HL-60/S4 (cell line): Measurements from ENCODE around the gene TBCD.

Experiments
- in situ Hi-C: fragments of 300-500 bp; cut with MboI; formaldehyde crosslinking; loops from 2 replicates; pipeline ENCODE4 v1.14.3; 2022; ENCODE audit warnings: low sequenced_read_pairs

TBCD gene

DNA sequence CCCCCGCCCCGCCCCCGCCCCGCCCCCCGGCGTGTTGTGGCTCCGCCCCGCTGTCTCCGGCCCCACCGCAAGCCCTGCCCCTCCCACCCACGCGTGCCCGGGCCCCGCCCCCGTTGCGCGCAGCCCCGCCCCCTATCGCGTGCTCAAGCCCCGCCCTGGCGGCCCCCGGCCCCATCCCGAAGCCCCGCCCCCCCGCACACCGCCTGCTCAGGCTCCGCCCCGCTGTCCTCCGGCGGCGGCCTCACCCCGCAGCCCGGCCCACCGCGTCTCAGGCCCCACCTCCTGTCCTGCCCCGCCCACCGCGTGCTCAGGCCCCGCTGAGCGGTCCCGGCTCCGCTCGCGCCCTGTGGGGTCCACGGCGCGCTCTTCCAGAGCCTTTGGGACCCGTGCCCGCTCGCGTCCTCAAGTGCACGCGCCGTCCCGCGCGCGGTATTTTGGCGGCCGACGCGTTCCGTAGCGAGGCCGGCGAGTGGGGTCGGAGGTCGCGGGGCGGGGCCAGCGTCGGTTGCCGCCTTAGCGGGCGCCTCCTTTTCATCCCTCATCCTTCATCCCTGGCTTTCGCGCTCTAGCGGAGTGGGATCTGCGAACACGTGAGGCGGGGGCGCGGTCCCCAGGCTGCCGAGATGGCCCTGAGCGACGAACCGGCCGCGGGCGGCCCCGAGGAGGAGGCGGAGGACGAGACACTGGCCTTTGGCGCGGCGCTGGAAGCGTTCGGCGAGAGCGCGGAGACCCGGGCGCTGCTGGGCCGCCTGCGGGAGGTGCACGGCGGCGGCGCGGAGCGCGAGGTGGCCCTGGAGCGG lies at the start of gene TBCD:
TBCD (plus strand) TSS at position 495 of the 800 bp plus-strand sequence; CDS start at position 624, 129 bp downstream.
- in situ Hi-C loops = no loop called here

DNA sequence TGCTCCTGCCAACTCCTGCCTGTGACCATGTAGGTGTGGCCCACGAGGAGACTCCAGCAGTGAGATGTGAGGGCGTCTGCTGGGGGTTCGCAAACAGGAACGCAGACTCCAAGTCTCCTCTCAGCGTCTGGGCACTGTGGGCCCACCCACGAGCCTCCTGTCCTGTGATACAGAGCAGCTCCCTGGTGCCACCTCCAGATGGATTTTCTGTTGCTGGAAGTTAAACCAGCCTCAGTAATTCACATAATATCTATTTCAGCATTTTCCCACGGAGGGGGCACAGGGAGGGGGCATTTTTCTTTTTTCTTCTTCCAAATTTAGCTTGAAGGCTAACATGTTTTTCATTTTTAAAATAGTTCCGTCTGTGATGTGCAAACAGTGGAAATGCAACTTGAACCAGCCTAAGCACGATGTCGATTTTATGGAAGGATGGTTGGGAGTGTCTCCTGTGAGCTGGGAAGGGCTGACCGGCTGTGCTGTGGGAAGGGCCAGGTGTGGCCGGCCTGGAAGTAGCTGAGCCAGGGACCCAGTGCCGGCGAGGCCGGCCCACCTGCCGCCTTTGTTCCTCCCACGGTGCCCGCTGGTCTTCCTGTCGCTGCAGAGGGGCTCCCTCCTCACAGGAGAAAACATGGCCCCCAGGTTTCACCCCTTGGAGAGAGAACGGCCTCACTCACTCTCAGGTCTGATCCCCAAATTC lies 49.5 kb upstream of the TBCD start:
- in situ Hi-C loops = no loop called here

DNA sequence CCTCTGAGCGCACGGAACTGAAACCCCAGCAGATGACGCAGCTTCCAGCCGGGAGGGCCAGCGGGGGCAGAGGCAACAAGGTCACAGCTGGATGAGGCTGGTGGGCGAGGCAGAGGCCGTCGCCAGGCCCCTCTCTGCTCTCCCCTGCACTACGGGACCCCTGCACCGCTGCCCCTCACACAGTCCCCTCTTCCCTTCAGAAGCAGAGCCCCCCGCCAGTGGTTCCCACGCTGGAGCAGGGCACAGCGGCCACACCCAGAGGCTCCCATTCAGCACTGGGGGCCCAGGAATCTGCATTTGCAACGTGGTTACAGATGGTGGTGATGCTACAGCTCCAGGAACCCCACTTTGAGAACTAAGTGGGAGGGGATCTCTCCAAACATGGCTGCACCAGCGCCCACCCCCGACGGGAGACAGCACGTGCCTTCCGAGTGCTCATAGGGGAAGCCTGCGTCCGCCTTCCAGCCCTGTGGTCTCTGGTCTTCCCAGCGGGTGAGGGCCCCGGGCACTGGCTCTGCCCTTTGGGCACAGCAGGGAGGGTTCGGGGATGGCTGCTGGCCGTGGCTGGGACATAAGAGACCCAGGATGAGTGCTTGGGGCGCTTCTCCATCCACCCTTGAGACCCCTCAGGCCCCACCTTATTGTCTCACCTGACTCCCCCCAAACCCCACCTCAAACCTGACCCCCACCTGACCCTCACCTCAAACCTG lies 48.7 kb upstream of the TBCD start:
- in situ Hi-C loops = no loop called here

DNA sequence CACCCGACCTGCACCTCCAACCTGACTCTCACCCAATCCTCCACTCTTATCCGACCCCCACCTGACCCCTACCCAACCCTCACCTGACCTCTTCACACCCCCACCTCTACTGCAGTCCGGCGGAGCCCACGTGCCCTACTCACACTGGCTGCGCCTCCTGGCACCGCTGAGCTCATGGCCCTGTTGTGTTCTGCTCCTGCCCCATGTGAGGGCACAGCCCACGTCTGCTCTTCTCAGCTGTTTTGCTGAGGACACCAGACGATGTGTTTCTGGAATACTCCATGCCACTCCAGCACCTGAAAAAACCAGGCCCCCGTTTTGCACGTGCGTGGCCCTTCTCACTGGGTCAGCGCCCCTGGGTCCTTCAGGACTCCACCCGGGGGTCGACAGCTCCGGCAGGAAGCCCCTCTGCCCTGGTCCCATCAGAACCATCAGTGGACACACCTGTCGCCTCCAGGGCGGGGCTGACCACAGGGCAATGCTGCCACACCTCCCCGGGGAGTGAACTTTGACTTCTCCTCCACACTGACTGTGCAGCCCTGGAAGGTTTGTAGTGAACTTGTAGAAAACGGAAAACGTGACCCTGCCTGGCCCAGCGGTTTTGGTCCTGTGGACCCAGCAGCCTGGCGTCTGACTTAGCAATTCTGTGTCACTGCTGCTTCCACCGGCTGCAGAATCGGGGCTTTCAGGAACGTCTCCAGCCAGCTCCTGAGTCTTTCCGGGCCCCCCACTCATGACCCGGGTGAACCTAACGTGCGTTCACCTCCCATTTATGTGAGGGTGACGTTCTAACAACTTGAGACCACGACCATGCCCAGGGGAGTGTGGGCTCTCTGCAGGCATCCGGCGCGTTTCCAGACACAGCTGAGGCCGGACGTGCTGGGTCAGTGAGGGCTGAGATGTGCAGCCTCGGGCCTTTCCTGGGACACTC lies 47.7 kb upstream of the TBCD start:
- in situ Hi-C loops = no loop called here

DNA sequence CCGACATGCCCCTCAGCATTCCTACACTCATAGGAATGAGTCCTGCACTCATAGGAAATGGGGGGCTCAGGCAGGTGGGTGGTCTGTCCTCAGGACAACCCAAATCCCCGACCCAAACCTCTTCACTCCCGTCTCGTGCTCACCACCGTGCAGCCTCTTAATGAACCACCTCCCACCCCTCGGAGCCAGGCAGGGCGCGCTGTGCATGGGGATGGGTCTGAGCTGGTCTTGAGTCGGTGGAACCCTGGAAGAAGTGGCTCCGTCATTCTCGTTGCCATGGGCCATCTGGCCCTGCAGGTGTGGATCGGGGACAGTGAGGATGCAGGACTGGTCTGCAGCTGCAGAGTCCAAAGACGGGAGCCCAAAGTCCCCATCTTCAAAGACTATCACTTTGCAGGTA lies 47.0 kb upstream of the TBCD start:
- in situ Hi-C loops = no loop called here

DNA sequence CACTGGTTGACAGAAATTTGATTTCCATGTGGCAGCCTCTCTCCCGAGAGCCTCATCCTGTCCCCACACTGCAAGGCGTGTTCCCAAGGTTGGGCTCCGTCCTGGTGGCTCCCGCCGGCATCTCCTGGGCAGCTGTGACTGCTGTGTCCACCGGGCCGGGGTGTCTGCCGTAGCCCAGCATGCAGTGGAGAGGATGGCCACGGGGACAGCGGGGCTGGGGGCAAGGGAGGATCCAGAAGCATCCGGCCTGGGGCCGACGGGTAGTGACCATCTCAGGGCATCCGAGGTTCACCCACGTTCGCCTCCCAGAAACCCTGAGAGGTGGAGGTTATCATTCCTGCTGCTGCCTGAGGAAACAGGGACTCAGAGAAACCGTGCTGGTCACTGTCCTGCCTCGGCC lies 46.1 kb upstream of the TBCD start:
- in situ Hi-C loops = no loop called here

DNA sequence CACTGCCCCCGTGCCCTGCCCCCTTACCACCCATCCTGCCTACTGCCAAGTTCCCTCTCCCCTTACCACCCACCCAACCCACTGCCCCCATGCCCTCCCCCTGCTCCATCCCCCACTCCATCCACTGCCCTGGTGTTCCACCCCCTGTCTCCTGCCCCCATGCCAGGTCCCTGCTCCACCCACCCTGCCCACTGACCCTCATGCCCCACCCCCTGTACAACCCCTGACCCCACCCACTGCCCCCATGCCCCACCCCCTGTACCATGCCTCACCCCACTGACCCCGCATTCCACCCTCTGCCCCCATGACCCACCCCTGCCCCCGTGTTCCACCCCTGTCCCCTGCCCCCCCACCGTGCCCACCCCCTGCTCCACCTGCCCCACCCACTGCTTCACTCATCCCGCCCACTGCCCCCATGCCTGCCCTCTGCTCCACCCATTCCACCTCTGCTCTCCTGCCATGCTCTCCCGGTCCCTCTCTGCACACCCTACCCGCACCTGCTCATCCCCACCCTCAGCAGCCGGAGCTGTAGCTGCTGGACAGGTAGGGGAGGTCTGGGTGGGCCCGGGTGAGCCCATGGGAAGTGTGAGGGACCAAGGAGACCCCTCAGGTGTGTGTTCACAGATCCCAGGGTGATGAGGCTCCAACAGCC lies 42.7 kb upstream of the TBCD start:
- in situ Hi-C loops = no loop called here

DNA sequence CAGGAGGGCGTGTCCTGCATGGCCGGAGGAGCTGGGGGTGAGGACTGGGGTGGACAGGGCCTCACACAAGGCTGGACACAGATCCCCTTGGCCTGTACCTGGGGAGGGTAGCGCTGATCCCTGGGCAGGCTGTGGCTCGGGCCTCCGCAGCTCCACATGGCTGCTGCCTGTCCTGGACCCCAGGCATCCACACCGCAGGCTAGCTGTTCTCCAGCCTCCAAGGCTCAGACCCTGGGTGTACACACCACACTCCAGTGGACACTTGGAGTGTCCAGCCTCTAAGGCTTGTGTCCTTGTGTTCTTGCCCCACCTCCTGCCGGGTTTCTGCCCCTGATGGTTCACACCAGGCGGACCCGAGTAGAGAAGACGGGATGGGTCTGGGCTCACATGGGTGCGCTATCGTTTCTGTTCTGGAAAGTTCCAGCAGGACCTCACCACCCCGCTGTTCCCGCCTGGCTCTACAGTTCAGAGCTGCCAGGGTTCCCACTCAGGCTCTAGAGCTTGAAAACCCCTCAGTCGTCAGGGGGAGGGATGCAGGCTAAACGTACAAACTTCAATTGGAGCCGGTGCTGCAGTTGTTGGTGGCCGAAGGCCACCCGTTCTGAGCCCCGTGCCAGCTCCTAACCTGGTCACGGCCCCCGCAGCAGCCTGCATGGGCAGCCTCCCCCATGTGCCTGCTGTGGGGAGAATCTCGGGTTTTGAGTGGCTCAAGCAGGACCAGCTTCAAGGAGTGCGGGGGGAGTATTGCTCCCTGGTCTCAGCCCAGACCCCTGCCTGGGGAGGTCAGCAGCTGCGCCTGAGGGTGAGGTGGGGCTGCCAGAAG lies 42.0 kb upstream of the TBCD start:
- in situ Hi-C loops = no loop called here

DNA sequence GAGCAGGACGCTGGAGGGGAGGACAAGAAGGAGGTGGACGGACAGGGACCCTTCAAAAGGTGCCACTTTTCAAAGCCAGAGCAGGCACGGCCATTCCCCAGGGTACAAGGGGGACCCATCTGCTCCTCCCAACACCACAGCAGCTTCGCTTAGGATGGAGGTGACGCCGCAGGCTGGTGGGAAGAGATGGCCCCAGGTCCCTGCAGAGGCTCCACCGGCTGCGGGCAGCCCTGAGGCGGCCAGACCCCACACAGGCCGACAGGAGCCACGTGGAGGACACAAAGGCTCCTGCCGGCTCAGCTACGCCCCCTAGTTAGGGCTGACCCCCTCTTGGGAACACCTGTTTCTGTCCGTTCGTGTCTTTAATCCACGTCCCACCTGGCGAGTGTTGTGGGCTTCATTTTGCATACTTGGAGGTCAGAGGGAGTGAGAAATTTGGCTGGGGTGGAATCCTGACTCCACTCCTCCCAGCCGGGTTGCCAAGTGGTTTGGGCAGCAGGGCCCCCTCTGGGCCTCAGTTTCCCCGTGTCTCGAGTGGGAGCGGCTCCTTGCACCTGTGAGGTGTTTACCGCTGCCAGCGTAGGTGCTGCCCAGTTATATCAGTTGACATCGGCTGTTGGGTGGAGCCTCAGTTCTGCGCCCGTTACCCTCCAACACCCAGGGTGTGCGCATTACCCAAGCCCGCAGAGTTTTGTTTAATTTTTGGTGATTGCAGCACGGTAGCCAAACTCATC lies 41.2 kb upstream of the TBCD start:
- in situ Hi-C loops = no loop called here

DNA sequence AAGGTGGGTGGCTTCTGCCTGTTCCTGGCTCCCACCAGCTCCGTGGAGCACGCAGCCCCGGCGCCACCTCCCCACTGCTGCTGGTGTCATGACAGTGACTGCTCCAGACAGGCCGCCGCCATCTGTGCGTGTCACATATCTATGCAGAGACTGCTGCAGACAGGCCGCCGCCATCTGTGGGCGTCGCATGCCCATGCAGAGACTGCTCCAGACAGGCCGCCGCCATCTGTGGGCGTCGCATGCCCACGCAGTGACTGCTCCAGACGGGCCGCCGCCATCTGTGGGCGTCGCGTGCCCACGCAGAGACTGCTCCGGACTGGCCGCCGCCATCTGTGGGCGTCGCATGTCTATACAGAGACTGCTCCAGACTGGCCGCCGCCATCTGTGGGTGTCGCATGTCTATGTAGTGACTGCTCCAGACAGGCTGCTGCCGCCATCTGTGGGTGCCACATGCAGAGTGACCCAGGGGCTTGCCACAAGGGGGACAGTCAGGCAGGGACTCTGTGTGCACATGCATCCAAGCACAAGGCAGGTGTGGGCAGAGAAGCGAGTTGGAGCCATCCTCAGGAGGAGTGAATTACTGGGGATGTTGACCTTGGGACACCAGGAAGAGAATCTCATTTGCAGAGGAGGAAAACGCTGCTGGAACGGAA lies 38.7 kb upstream of the TBCD start:
- in situ Hi-C loops = no loop called here

DNA sequence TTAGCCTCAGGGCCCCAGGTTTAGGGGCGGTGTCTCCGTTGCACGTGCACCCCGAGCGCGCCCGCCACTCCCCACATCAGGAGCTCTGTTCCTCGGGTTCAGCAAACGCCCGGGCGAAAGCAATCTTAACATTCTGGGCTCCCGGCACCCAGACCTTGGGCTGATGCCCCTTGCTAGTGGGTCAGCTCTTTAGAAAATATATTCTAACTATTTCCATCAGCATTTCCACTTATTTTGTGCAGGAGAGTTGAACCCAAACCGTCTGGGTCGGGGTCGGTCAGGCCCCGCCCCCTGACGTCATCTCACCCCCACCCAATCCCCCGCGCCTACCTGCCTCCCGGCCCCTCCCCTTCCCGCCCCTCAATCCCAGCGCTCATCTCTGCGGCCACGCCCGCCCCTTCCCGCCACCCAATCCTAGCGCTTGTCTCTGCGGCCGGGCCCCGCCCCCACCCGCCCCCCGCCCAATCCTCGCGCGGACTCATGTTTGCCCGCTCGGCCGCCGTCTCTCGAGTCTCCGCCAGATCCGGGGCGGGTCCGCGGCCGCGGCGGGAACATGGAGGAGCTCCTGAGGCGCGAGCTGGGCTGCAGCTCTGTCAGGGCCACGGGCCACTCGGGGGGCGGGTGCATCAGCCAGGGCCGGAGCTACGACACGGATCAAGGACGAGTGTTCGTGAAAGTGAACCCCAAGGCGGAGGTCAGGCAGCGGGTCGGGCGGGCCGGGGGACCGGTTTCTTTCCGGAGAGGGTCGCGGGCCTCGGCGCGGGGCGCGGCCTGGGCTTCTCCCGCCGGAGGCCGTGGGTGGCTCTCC lies 35.5 kb upstream of the TBCD start, which contains the start of gene FN3KRP:
FN3KRP (plus strand) TSS at position 504 of the 808 bp plus-strand sequence; CDS start at position 554, 50 bp downstream.
- in situ Hi-C loops = no loop called here

DNA sequence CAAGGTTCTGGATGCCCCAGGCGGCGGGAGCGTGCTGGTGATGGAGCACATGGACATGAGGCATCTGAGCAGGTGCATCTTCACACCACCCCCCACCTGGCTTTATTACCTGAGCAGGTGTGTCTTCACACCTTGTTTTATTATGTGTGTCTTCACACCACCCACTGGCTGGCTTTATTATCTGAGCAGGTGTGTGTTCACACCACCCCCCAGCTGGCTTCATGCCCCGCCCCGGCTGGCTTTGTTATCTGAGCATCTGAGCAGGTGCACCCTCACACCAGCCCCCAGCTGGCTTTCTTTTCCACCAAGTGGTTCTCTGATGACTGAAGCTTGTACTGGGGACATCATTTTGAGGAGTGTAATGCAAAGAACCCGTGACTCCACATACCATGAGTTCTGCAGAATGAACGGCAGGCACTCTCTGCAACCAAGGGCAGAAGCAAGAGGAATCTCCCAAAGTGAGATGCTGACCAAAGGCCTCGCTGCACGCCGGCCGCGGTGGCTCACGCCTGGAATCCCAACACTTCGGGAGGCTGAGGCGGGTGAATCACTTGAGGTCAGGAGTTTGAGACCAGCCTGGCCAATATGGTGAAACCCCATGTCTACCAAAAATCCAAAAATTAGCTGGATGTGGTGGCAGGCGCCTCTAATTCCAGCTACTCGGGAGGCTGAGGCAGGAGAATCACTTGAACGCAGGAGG lies 32.7 kb upstream of the TBCD start:
- in situ Hi-C loops = no loop called here

DNA sequence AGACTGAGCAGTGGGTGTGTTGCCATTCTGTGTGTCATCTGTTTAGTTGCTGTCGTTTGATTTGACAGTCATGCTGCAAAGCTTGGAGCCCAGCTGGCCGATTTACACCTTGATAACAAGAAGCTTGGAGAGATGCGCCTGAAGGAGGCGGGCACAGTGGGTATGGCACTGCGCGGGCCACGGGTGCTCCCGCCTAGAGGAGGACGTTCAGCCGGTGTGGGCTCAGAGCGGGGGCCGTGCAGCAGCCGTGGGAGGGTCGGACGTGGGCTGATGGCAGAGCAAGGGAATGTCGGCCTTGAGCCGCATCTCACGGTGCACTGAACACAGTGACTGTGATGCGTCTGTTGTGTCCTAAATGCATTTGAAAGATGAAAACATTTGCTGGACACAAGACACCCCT lies 31.7 kb upstream of the TBCD start:
- in situ Hi-C loops = no loop called here

DNA sequence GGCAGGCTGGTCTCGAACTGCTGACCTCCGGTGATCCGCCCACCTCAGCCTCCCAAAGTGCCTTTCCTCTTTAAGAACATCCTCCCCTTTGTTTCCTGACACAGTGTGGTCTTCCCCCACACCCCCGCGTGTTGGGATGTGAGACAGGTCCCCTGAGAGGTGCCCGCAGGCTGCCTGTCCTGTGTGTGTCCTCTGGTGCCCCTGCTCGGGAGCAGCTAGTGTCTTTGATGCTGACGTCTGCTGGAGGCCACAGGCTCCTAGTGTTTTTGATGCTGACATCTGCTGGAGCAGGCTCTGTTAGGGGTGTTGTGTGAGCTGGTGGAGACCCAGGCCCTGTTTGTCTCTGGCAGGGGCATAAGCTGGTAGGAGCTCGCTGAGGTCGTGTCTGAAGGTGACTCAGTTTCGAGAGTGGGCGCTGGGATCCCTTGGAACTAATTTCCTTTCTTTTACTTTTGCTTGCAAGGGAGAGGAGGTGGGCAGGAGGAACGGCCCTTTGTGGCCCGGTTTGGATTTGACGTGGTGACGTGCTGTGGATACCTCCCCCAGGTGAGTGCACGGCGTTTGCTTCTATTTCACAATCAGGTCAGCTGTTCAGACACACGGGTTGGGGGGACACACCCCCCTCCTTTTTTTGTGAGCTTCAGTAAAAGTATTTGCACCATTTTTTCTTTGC lies 29.4 kb upstream of the TBCD start:
- in situ Hi-C loops = no loop called here

DNA sequence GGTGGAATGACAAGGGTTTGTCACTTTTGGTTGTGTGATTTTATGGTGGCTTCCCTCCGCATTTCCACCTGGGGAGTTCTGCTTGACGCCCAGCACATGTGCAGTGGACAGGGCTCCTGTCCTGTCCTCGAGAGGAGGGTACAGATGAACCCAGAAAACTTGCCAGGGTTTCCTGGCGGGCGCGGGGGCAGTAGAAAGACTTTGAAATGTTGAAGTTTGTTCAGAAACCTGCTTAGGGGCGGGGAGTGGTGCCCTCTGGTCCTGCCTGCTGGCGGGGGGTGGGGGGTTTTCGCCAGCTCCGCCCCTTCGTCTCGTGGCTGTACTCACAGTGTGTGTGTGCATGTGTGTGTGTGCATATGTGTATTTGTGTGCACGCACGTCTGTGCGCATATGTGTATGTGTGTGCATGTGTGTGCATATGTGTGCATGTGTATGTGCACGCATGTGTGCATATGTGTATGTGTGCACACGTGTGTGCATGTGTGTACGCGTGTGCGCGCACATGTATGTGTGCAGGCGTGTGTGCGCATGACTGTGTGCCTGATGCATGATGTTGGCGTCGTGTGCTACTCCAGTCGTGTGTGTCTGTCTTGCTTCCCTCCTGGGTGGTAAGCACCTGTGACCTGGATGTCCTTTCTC lies 28.6 kb upstream of the TBCD start:
- in situ Hi-C loops = no loop called here

DNA sequence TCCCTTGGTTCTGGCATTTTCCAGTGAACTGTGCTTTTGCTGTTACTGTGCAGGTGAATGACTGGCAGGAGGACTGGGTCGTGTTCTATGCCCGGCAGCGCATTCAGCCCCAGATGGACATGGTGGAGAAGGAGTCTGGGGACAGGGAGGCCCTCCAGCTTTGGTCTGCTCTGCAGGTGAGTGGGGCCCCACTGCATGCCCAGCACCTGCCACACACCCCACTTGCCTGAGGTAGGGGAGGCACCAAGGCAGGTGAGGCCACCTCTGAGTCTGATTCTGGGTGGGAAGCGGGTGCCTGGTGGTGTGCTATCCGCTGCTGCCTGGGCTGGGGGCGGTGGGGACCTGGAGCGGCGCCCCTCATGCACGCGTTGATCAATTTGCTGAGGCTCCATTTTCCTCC lies 25.4 kb upstream of the TBCD start:
- in situ Hi-C loops = no loop called here
